K562 treated with DMSO at 1 percent for 12 hours (cell line): ENCODE results near the gene ELF1. TPM values are rescaled to one million over a fixed set of nuclear protein-coding genes. Genes with fewer than 3 reads are reported as not detected.

Experiments
- total RNA-seq: library from RNA; unstranded; fragments of 300-600 nt; gene quantifications from 2 replicates; pipeline ENCODE4 v1.2.3, GENCODE V29; 2022; ENCODE audit not compliant: insufficient read depth

Gene ELF1
- 10.2 and 38.5 TPM in 2 replicates for total RNA-seq

DNA sequence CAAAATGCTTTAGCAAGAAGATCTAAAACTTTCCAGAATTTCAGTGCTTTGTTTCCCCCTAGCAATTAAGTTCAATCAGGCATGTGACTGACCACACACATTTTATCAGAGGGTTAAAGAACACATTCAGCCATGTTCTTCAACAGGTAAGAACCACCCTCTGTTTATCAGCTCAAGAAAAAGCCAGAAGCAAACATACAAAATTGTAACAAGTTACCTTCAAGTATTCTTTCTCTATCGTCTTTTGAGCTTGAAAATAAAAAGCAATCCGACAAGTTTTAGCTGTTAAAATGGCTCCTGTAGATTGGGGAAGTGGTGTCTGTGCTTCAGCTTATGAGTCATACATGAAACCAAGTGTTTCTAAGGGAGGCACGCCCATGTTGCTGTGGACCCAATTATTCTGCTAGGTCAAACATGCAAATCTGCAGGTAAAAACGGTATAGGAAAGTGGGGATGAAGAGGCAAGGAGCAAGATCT lies at the start of gene ELF1:
Gene ELF1, minus strand, starts transcription at position 306 of the 477 bp plus-strand sequence. CDS start 37,262 bp downstream, outside the sequence.

DNA sequence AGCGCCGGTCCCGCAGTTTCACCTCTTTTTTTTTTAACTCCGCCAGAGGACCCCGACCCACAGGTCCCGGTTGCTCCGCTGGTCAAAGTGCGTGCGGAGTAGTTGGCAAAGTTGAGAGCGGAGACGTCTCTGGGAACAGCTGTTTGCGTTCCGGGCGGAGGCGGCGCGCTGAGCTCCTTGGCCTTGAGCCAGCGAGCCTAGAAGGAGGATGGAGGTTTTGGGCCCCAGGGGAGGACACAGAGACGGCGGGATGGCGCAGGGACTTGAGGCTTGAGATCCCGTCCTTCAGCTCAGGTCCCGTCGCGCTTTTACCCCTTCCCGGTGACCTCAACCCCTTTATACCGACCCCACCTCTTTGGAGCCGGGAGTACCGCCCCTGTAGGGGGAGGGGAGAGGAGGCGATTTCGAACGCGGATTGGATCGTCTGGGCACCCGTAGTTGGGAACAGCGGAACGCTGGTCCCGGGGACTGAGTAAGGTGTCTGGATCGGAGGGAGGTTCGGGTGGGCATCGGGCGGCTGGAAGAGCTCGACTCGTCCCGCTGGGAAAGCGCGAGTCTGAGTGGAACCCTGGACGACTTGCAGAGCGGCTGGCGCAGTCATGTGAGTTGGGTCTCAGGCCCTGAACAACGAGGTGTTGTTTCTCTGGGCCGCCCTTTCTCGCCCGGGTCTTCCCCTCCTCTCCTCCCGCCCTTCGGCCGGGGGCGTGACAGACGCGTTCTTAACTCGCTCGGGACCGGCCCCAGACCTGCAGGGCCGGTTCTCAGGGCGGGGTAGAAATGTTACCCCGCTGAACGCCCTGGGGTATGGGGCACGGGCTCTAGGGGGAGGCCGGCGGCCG lies 42.2 kb upstream of the ELF1 start, which contains the start of gene WBP4:
Gene WBP4, plus strand, starts transcription at position 435 of the 839 bp plus-strand sequence. Its CDS starts 165 bp downstream, at position 600.

Other genes with a start within 250 kb of the ELF1 start
- gene MRPS31, start 248.1 kb downstream of the ELF1 start, total RNA-seq, result 11.1 and 20.2 TPM in 2 replicates
- gene SLC25A15, start 229.7 kb downstream of the ELF1 start, total RNA-seq, result 2.1 and 8.6 TPM in 2 replicates
- gene WBP4, start 42.2 kb upstream of the ELF1 start, total RNA-seq, result 7.3 and 9.0 TPM in 2 replicates
- 1.8 and 5.3 TPM in 2 replicates for gene KBTBD6, start 113.5 kb upstream of the ELF1 start, total RNA-seq
- gene KBTBD7, start 175.3 kb upstream of the ELF1 start, total RNA-seq, result 3.1 and 6.0 TPM in 2 replicates
- gene MTRF1, start 244.3 kb upstream of the ELF1 start, total RNA-seq, result 3.5 and 11.7 TPM in 2 replicates